ENCODE measurements around the gene TFF2.

DNA sequence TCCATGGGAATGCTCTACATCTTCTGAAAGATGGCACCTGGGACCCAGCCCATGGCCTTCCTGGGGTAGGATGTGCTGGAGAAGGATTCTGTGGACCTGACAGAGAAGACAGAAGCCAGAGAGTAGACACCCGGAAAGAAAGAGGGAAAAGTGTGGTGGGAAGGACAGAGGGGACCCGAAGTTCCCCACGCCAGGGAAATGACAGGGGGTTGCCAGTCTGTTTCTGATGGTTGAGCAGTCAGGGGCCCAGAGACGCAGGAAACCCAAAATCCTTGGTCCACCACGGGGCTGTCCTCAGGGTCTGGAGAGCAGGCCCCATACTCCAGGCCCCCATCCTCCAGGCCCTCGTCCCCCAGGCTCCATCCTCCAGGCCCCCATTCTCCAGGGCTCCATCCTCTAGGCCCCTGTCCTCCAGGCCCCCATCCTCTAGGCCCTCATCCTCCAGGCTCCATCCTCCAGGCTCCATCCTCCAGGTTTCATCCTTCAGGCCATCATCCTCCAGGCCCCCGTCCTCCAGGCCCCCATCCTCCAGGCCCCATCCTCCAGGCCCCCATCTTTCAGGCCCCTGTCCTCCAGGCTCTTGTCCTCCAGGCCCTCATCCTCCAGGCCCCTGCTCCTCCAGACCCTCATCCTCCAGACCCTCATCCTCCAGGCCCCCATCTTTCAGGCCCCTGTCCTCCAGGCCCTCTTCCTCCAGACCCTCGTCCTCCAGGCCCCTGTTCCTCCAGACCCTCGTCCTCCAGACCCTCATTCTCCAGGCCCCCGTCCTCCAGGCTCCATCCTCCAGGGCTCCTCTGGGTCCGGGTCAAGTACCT lies 1.0 kb upstream of the TFF2 start:
- TF ChIP-seq, protein P1, sequence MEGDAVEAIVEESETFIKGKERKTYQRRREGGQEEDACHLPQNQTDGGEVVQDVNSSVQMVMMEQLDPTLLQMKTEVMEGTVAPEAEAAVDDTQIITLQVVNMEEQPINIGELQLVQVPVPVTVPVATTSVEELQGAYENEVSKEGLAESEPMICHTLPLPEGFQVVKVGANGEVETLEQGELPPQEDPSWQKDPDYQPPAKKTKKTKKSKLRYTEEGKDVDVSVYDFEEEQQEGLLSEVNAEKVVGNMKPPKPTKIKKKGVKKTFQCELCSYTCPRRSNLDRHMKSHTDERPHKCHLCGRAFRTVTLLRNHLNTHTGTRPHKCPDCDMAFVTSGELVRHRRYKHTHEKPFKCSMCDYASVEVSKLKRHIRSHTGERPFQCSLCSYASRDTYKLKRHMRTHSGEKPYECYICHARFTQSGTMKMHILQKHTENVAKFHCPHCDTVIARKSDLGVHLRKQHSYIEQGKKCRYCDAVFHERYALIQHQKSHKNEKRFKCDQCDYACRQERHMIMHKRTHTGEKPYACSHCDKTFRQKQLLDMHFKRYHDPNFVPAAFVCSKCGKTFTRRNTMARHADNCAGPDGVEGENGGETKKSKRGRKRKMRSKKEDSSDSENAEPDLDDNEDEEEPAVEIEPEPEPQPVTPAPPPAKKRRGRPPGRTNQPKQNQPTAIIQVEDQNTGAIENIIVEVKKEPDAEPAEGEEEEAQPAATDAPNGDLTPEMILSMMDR (optimal IDR thresholded peaks at IDR 0.05 in 1 of 3, IDR thresholded peaks at IDR 0.05 in 1 of 3, conservative IDR thresholded peaks at IDR 0.05 in 1 of 3; ENCODE audit: extremely low read depth in 1 of 3, insufficient read depth in 2 of 3, low read length in 3 of 3): no peak
- TF ChIP-seq EZH2 (IDR thresholded peaks at IDR 0.05; ENCODE audit: low read length): no peak

Measured in keratinocyte (primary cell).